Right renal pelvis (tissue), 4 donors: ENCODE results near the gene AQR. TPM values are rescaled to one million over a fixed set of nuclear protein-coding genes. Genes with fewer than 3 reads are reported as not detected.
A peak's percentile ranks its signal among the peaks of the same experiment; 100 is the strongest.
"Not testable (repeated sequence)": the region's sequence is repeated elsewhere in the genome, so short reads cannot be mapped to it uniquely, and the experiment has no call there.

Experiments
- DNase-seq, 4 donors: peaks; one replicate each; pipeline ENCODE4 v3.0.0-alpha.2; 2013; ENCODE audit warnings: low read depth in 4 of 4, low spot score in 3 of 4, missing footprints in 1 of 4
- polyA plus RNA-seq, 4 donors: library from polyadenylated mRNA; unstranded; fragments of 120-200 nt; gene quantifications; one replicate each; pipeline ENCODE4 v1.2.1, GENCODE V29; 2013; ENCODE audit not compliant: insufficient read length in 4 of 4

Gene AQR
- polyA plus RNA-seq, 4 donors = 38.7 to 50.1 (median 46.4) TPM

- no peak for DNase-seq
Measured at GRCh38 chr15:34964277-34964676, 5.3 kb downstream of the AQR start.

GRCh38 chr15:34953851-34954250 lies 15.7 kb downstream of the AQR start:
- no peak for DNase-seq

- no peak for DNase-seq
Measured at GRCh38 chr15:34952481-34952880, 17.1 kb downstream of the AQR start.

GRCh38 chr15:34951993-34952392 lies 17.5 kb downstream of the AQR start:
- DNase-seq = no peak

GRCh38 chr15:34944936-34945335 lies 24.6 kb downstream of the AQR start:
- no peak for DNase-seq

- no peak for DNase-seq
Measured at GRCh38 chr15:34943711-34944110, 25.8 kb downstream of the AQR start.

GRCh38 chr15:34943264-34943663 lies 26.3 kb downstream of the AQR start:
- DNase-seq = not testable (repeated sequence)

GRCh38 chr15:34942363-34942762 lies 27.2 kb downstream of the AQR start:
- DNase-seq = peak in 2 of 4 donors; percentile 13 to 17

GRCh38 chr15:34941831-34942230 lies 27.7 kb downstream of the AQR start:
- DNase-seq = no peak

GRCh38 chr15:34941185-34941698 lies 28.3 kb downstream of the AQR start:
- no peak for DNase-seq

- no peak for DNase-seq
Measured at GRCh38 chr15:34933432-34933975, 36.0 kb downstream of the AQR start.

- DNase-seq = not testable (repeated sequence)
Measured at GRCh38 chr15:34928349-34928748, 41.2 kb downstream of the AQR start.

- DNase-seq = no peak
Measured at GRCh38 chr15:34927726-34928125, 41.8 kb downstream of the AQR start.

- DNase-seq = no peak
Measured at GRCh38 chr15:34914317-34914716, 55.2 kb downstream of the AQR start.

- no peak for DNase-seq
Measured at GRCh38 chr15:34905047-34905446, 64.5 kb downstream of the AQR start.

- no peak for DNase-seq
Measured at GRCh38 chr15:34904527-34904926, 65.0 kb downstream of the AQR start.

GRCh38 chr15:34900748-34901147 lies 68.8 kb downstream of the AQR start:
- DNase-seq = no peak

GRCh38 chr15:34896183-34896582 lies 73.4 kb downstream of the AQR start:
- no peak for DNase-seq

GRCh38 chr15:34893967-34894366 lies 75.6 kb downstream of the AQR start:
- DNase-seq = no peak

- no peak for DNase-seq
Measured at GRCh38 chr15:34892963-34893591, 76.5 kb downstream of the AQR start.

- no peak for DNase-seq
Measured at GRCh38 chr15:34890424-34890823, 79.1 kb downstream of the AQR start.

- DNase-seq = no peak
Measured at GRCh38 chr15:34889476-34889875, 80.1 kb downstream of the AQR start.

GRCh38 chr15:34886134-34886533 lies 83.4 kb downstream of the AQR start:
- no peak for DNase-seq
